D341Med (cell line): Measurements from ENCODE around the gene NUP50.

Experiments used
- DNase-seq: peaks from one replicate; pipeline ENCODE4 v3.0.0; 2012; ENCODE audit warnings: low spot score

The NUP50 gene

DNA sequence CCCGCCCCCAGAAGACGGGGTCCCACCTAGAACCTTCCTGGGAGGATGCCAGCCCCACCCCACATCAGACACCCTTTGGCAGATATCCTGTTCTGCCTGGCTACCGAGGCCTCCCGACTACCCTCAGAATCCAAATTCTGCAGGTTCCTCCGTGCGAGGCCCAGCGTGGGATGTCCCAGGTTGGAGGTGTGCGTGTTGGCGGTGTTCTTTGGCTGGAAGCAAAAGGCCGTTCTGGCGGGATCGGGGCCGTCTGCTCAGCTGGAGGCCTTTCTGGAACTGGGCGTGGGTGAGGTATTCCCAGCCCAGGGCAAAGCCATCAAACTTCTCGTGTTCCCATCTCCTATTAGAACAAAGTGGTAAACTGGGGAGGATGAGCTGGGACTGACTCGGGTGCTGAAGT lies 32.6 kb downstream of the NUP50 start:
- DNase-seq: no peak

DNA sequence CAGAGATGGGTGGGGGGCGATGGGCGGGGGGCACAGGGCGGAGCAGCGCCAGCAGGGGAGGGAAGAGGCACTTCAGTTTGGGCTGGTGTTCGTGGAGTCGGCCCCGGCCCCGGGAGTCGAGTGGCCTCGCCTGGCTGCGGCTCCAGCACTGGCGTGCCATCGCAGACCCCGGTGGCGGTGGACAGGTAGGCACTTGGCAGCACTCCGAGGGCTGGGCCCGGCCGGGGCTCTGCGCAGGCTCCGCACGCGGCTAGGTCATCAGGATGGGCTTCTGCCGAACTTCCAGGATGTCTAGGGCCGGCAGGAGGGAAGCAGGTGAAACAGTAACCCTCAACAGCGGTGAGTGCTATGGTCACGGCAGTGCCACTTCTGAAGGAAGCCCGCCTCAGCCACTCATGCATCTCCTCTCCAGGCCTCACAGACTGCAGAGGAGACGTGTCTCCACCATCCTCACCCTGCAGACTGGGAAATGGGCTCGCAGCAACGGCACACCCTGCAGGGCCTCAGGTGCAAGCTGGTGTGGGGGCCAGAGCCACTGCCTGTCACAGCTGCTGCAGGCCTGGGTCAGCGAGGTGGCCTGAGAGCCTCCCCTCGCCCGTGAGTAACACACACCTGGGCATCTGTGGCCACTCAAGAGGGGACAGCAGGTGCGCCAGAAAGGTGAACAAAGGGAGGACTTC lies 33.3 kb downstream of the NUP50 start:
- DNase-seq: no peak

DNA sequence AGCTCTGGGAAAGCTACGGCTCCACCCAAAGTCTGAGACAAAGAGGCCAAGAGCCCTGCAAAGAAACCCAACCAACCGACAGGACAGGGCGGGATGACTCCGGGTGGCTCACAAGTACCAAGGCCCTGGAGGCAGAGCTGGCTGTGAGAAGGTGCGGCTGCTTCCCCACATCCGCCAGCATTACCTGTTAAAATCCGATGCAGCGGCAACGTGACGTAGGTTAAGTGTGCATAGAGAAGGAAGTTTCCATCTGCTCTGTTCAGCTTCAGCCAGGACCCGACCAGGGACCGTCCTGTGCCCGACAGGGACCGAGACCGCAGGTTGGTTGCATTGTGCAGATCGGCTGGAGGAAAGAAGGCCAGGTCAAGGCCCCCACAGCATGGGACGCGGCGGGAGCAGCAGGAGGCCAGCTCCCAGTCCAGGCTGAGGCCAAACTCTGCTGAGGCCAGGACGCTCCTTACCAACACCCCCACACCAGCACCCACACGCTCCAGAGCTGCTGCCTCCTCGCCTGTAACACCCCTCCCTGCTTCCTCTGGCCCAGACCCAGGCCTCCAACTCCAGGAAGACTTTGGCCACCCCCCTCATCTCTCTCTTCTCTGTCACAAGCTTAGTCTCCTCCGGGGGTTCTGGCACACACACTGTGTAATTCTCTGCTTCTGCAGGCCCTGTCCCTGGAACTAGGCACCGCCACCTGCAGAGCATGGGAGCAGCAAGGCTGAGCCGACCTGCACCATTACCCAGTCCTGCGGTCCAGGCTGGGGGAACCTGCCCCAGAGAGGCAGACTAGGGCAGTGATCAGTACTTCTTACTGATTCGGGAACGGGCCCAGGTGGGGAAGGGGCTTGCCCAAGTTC lies 34.1 kb downstream of the NUP50 start:
- DNase-seq: no peak

DNA sequence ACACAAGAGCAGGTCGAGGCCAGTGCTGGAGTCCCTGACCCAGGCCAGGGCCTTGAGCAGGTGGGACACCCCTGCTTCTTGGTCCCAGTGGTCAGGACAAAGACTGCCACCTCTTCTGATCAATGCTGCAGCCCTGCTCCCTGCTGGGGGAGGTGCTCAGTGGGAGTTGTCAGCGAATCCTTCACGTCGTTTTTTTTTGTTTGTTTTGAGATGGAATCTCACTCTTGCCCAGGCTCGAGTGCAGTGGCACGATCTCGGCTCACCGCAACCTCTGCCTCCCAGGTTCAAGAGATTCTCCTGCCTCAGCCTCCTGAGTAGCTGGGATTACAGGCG lies 34.7 kb downstream of the NUP50 start:
- no peak for DNase-seq

DNA sequence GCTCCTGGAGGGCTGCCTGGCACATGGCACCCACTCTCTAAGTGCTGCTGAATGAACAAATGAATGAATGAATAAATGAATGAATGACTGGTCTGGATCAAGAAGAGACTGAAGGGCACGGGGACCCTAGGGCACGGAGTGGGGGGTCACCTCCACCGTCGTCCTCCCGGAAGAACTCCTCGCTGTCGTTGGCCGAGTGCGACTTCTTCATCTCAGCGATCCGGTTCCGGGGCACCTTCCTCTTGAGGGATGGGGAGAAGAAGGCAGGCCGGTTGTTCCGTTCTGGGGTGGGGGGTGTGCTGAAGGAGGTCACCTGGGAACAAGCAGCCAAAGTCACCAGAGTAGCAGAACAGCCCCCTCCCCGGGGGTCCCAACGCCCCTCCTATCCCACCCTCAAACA lies 36.0 kb downstream of the NUP50 start:
- no peak for DNase-seq

DNA sequence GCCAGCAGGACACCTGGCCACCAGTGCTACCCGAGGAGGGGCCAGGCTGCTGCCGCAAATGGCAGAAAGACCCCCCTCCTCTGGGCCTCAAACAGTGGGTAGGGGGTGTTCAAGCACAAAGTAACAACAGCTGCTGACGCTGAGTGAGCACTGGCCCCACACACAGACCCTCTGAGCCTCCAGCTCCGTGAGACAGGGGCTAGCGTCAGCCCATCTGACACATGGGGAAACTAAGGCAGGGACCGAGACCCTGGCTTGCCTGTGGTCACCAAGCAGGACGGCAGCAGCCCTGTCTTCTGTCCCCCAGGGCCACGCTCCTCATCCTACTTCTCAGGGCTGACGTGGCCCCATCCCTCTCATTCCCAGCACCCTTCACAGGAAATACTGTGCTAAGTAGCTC lies 36.5 kb downstream of the NUP50 start:
- DNase-seq: no peak

DNA sequence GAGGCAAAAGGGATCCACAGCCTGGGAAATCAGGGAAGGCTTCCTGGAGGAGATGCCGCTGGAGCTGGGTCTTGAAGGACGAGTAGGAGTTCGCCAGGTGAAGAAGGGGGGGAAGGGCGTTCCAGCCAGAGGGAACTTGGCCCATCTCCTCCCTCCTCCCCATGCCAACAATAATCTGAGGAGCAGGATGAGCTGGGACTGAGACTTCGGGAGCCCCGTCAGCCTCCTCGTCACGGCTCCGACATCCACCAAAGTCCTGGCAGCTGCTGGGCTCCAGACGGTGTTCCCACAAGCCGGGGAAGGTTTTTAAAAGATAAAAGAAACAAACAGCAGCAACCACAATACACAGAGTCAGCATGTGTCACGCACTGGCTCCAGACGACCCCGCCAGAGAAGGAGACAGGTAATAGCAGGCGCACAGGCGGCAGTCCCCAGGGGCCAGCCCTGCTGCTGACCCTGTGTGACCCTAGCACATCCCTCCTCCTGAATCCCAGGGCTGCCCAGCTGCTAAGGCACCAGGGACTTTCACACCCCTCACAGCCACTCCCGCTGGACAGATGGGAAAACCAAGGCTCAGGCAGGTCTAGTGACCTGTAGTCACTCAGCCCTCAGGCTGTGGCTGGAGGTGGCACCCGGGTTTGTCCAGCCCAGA lies 37.3 kb downstream of the NUP50 start:
- DNase-seq: no peak

DNA sequence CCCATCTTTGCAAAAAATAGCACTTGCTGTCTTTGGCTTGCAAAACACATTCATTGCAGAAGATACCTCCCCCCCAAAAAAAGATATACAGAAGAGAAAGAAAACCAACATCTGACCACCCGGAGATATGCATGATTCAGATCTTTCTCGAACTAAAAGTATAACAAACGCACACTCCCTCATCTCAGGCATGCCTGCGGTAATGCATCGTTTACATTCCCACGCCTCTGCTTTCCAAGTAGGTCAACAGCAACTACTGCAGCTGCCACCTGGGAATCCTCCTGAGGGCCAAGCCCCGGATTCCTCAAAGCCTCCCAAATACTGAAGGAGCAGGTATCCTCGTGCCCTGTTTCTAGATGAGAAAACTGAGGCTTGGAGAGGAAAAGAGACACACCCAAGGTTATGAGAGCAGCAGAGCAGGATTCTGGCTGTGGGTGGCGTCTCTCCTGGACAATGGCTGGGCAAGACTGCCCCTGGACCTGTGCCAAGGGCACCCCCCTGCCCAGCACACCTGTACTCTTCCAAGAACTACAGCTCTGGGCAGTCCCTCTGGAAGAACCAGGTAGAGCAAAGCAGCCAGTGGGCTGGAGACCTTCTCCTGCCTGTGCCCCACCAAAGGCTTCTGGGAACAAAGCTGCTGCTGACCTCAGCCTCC lies 38.1 kb downstream of the NUP50 start:
- DNase-seq: no peak

DNA sequence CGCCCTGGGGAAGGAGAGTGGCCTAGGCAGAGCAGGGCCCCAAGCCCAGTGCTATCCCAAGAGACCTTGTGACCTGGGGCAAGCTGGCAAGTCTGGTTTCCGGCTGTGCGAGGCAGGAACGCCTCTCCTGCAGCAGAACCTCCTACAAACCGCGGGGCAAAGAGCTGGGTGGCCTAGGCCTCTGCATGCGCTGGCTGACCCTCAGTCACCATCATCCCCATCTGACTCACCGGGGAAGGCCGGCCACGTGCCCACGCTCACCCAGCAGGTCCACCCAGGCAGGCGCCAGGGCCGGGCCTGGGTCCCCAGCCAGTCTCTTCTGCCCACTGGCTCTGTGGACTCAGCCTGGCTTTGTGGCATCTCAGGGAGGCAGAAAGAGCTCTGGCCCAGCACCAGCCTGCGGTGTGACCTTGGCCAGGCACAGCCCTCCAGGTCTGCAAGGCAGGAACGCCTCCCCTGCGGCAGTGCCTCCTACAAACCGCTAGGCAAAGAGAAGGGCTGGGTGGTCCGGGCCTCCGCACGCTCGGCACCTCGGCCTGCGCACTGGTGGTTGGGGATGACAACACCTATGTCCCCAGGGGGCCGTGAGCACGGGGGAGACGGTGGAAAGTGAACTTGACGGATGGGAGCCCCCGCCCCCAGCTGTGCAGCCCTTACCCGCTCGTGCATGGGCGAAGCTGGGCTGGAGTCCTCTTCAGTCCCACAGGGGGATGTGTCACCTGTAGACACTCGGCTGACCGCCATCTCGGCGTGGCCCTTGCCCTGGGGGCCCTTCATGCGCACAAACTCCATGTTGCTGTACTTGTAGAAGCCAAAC lies 38.8 kb downstream of the NUP50 start:
- peak; percentile 23 for DNase-seq

DNA sequence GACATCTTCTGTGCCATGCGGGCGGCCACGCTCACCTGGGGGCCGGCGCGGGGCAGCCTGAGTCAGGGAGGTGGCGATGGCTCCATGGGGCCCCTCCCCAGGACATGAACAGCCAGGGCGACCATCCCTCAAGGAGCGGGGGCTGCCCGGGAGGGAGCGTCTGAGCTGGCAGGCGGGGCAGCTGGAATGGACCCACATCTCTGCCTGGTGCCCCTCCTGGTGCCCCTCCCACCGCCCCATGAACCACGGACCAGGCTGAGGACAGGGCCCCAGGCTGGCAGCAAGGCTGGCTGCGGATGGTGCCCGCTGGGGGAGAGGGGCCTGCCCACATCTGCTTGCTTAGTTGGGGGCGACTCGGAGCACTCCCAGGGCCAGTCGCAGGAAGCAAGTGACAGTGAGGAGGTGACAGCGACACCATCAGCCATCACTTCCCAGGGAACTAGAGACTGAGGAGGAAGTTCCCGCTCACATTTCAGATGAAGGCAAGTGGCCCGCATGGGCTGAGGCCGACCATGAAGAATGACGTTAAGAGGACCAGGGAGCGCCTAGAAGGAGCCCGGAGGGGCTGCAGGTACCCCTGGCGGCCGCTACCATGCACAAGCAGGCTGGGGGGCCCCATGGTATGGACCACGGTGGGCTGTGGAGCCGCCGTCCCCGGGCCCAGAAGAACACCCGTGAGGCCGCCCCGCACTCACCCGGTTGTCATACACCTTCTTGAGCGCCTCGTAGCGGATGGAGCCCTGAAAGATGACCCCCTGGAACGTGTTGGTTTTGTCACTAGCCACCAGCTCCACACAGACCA lies 39.6 kb downstream of the NUP50 start:
- peak; percentile 24 for DNase-seq

DNA sequence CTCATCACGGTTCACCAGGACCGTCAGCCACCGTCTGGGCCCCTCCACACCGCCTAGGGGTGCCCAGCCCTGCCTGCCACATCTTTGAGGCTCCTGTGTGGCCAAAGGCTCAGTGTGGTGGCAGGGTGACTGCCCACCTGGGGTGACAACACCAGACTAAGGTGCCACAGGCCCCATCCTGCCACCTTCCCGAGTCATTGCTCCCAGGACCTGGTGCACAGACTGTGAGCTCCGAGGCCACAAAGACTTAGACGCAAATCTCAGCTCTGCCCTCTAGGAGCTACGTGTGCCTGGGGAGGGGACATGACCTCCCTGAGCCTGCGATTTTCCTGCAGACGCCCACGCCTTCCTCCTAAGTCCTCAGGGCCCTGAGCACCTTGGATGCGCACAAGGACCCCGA lies 40.5 kb downstream of the NUP50 start:
- DNase-seq: peak; percentile 18

DNA sequence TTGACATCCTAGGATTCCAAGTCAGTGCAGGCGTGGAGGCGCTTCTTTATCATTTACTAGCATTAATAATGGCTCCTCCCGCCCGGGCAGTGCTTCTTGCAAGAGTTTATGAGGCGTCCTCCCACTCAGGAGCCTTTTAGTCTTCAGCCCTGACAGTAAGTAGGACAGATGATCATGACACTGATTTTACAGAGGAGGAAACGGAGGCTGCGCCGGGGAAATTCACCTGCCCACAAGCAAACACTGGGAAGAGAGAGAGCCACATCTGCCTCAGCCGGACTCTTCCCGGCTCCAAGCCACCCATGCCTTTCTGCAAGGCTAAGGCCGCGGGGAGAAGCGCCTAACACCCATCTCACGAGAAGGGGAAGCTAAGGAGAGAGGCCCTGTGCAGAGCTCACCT lies 41.1 kb downstream of the NUP50 start:
- no peak for DNase-seq

DNA sequence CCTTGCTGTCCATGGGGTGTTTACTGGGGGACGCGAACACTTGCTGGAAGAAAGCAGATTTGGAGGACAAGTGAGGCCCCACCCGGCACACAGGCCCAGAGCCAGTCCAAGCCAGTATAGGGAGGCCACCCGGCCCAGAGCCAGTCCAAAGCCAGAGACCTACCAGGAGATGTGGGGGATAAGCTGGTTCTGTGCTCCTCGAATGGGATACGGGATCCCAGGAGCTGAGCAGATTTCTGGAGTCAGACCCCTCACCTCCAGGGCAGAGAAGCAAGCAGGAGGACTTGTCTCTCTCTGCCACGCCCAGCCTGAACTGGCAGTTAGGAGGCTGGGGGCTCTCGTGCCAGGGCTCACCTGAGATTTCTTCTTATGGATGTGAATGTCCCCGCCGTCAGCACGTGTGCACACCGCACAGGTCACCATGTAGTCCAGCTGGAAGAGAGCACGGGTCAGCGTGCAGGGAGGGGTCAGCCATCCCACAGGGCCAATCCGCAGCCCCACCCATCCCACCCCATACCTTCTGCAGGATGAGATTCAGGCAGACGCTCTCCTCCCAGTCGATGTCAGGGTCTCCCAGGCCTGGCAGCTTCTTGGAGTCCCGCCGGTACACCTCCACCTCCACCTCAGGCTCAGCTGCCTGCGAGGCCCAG lies 41.7 kb downstream of the NUP50 start:
- no peak for DNase-seq

DNA sequence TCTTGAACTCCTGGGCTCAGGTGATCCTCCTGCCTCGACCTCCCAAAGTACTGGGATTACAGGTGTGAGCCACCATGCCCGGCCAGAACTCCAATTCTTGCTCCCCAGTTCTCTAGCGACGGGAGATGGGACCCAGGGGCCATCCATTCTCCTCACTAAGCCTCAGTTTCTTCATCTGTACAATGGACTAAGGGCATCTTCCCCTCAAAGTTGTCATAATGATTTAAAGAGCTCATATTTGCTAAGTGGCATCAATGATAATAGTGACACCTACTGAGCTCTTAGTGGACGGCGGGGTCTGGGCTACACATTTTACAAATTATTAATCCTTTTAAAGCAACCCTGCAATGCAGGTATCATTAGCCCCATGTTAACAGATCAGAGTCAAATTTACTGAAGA lies 42.5 kb downstream of the NUP50 start:
- DNase-seq: no peak

DNA sequence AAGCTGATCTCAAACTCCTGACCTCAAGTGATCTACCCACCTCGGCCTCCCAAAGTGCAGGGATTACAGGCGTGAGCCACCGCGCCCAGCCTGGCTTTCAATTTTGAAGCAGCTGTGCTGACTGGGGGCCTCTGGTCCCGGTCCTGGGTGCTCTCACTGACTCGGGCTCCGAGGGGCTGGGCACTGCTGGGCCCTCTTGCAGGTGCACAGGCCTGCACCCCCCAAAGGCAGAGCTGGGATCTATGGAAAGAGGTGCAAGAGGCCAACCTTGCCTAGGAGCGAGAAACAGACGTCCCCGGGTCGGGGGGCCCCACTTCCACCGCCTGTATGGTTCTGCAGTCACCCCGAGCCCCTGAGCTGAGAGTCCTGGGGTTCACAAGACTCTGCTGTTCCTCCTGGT lies 43.8 kb downstream of the NUP50 start:
- DNase-seq: peak; percentile 14

DNA sequence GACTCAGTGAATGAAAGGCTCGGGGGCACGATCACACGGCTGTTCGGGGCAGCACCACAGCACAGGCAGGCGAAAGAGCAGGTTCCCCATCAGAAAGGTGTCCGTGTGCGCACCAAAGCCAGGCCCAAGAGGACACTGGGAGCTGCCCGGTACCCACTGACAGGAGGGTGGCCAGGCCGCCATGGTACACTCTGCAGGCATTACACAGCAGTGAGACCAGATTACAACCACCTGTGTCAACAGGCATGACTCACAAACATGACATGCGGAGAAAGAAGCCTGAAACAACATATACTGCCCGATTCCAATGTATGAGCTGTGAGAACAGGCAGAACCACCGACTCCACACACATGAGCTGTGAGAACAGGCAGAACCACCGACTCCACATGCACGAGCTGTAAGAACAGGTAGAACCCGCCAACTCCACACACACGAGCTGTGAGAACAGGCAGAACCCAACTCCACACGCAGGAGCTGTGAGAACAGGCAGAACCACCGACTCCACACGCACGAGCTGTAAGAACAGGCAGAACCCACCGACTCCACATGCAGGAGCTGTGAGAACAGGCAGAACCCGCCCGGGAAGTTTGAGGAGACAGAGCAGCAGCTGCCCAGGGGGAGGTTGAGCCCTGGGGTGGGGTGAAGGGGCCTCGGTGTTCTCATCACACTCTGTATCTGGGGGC lies 44.4 kb downstream of the NUP50 start:
- peak; percentile 12 for DNase-seq

DNA sequence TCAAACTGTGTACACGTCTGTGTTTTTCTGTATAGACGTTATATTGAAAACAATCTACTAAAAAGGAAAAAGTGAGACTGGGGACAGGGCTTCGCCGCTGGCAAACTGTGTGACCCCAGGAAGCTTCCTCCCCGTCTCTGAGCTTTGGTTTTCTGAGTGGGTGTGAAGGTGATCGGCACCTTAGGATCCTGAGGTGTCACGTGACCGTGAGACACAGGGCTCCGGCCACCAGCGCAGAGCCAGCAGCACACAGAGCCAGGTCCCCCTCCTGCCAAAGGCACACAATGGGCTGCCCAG lies 44.9 kb downstream of the NUP50 start:
- no peak for DNase-seq

DNA sequence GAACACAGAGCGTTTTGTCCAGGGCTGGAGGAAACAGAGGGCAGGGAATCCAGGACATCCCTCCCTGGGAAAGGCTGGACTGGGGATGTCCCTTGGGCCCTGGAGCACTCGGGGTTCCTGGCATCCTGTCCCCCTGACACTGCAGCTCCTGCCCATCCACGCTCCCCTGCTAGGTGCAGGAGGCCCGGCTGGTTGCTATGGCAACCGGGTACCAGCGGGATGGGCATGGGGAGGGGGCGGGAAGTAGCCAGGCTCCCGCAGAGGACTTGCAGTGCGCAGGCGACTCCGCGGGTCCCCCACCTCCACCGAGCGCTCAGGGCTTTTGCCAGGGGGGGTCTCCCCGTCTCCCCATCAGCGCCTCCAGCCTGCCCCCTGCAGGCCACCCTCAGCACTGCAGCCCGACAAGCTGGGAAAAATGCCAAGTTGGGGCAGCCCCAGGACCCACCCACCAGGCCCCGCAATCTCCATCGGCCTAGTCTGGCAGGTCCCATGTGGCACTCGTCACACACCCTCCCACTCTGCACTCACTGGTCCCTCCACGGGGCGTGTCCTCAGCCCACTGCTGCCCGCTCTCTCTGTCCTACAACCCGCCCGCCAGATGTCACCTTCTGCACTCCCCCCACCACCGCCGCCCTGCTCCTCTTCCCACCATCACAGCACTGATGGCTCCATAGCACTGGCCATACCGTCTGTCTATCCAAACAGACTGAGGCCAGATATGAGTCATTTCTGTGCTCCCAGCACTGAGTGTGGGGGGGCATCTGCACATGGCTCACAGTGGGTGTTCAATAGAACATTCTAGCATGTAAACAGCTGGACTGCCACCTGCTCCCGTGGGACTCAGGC lies 45.5 kb downstream of the NUP50 start:
- DNase-seq: peak; percentile 71

DNA sequence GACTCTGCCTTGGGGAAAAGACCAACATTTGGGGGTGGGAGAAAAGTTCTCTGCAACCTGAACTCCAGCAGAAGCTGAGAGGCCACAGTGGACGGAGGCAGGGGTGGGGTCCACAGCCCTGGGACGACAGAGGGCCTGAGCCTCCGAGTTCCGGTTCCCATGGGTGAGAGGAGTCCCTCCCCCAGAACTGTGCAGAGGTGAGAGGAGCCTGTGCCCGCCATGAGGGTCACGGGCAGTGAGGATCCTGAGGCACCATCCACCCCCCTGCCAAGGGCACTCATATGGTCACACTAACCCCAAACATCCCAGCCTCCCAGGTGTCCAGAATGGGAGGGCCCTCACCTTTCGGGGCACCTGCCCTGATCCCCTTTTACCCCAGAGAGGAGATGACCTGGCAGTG lies 46.4 kb downstream of the NUP50 start:
- no peak for DNase-seq
